Esophagus muscularis mucosa (tissue), 3 donors: ENCODE results near the gene GGA2.

Experiments
- CTCF ChIP-seq, 3 experiments: fragments of 200-600 bp in 2 of 3; fragments of 450-650 bp in 1 of 3; sonication (generic) in 2 of 3; IDR thresholded peaks; one replicate each; pipeline ENCODE4 v1.5.1; 2017 to 2019; ENCODE audit warnings: antibody characterized with exemption in 3 of 3, mild to moderate bottlenecking in 2 of 3, moderate library complexity in 1 of 3
- POLR2A ChIP-seq: fragments of 450-650 bp; IDR thresholded peaks from one replicate; pipeline ENCODE4 v1.6.1; 2017; ENCODE audit warnings: antibody characterized with exemption, moderate library complexity, mild to moderate bottlenecking, low read depth
- POLR2AphosphoS5 ChIP-seq, 2 donors: sonication (generic); formaldehyde crosslinking; IDR thresholded peaks; one replicate each; pipeline ENCODE4 v1.6.1; 2017; ENCODE audit warnings: antibody characterized with exemption in 2 of 2

- TF ChIP-seq POLR2A = no peak
- TF ChIP-seq CTCF (IDR thresholded peaks at IDR 0.05) = peak in 1 of 3 experiments; percentile 17
- peak; percentile 77 to 80 for TF ChIP-seq POLR2AphosphoS5 (IDR thresholded peaks at IDR 0.05)
Measured at GRCh38 chr16:23452572-23453337, 57.5 kb downstream of the GGA2 start, which contains the start of gene COG7.
